GM18508 (cell line): ENCODE results near the gene DRD2.

Experiments used
- ATAC-seq: cut with Tn5 transposase; IDR thresholded peaks from one replicate; pipeline ENCODE4 v1.9.1; 2021; ENCODE audit warnings: moderate number of reproducible peaks; ENCODE audit not compliant: insufficient read depth, unreplicated experiment

The DRD2 gene

DNA sequence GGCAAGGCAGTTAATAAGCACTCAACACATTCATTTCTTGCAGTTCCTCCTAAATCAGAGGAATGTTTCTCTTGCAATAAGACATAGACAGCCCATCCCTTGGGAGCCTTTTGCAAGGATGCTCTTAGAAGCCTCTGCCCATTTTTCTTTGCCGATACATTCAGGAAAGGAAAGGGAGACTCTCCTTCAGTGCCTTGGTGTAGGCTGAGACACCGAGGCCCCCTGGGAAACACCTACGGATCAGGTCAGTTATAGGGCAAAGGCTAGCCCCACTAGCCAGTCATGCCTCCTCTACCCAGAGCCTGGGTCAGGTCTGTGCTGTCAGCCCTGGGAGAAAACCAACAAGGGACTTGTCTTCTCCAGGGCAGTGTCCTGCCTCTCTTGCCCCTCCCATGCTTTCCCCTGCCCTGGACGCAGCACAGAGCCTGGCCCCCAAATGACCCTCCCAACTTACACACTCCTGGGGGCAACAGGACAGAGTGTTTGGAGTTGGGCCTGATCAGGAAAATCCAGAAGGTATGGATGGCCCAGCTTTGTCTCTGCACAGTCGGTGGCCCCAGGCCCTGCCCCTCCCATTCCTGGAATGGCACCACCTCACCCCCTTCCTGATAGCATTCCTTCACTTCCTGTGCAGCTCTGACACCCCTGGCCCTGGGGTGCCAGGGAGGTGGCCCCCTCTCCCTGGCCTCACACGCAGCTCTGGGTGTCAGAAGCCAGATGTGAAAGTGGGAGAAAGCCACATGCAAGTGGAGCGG is 69.3 kb downstream of the DRD2 start:
- ATAC-seq, result no peak

DNA sequence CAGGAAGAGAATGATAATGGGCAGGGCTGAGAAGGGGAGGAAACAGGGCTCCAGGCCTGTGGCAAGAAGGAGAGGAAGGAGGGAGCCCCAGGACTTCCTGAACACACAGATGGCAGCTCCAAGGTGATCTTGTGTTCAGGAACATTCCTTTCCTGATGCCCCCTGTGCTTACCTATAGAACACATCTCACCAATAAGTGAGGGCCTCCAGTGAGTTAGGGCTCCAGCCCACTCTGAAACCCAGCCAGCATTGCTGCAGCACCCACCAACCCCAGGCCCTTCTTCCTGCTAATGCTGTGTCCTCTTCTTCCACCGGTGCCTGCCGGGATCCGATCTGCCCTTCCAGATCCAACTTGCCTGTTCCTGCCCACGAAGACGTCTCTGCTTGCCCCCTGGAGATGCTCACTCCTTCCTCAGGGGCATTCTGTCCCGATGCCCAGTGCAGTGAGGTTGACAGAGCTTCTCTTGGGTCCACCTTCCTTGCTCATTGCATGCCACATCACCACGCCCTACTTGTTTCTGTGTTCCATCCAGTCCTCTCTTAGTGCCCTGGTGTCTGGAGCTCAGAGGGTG is 70.3 kb downstream of the DRD2 start:
- no peak for ATAC-seq

DNA sequence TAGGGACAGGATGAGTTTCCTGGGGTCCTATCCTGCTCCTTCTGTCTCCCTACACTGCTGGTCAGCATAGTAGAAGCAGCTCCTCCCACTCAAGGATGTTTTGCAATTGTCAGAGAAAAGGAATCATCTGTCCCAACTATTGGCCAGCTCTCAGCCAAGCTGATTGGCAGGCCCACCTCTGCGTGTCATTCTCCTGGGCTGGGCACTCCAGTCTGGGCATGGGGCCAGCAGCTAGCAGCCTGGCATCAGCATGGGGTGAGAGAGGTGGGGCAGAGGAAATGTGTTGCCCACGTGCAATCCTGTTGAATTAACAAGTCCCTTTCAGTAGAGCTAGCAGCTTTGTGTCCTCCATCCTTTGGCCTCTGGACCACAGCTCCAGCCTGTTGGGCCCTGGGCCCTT is 73.5 kb downstream of the DRD2 start:
- no peak for ATAC-seq

DNA sequence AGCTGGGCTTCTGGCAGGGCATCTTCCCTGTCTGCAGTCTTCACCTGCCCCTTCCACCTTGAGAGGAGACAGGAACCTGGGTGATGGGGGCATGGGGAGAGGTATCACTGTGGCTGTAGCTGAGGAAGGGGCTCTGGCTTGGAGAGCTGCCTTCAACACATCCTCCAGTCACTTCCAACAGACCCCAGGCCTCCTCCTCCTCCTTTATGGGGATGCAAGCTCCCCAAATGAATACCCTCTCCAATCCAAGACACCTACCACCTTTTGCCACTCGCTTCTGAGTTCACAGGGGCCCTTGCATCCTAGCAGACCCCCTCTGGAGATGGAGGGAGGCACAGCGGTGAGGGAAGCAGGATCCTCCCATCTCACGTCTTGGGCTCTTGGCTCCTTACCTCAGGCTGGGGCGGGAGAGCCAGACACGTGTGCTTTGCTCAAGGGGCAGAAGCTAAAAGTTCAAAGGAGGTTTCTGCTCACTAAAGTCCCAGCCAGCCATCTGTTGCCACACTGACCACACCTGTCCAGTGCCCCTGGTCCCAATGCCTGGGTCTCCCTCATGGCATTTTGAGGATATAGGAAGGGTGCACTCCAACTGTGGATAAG is 74.5 kb downstream of the DRD2 start:
- no peak for ATAC-seq

- no peak for ATAC-seq
These were observed 76.3 kb downstream of the DRD2 start for GRCh38 chr11:113398669-113399430.

DNA sequence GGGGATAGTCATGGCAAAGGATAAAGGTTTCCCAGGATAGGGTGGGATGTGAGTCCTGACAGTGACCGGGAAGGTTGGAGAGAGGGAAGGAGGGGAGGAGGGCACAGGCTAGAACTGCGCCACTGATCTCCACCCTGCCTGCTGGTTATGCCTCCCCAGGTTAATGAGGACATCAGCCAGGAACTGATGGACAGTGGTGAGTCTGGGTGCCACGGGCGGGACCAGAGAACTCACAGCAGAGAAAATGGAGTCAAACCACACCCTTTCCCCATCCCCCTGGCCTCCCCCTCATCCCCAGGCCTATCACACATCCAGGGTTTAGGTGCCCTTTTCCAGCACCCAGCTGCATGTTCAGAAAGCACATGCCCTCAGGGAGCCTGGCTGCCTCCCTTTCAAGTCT is 77.4 kb downstream of the DRD2 start:
- no peak for ATAC-seq

DNA sequence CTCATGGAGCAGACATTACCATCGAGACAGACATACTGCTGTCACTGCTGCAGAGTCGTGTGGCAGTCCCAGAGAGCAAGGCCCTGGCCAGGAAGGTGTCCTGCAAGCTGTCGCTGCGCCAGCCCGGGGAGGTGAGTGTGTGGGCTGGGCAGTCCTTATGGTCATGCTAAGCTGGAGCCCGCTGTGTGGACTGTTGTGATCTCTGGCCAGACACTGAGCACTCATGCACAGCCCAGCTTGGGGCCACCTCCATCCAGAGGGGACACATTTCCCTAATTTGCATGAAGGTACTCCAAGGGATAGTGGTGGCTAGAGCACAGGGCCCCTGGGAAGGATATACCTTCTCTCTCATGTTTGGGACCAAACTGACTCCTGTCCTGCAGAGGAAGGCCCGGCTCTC is 78.0 kb downstream of the DRD2 start:
- no peak for ATAC-seq

DNA sequence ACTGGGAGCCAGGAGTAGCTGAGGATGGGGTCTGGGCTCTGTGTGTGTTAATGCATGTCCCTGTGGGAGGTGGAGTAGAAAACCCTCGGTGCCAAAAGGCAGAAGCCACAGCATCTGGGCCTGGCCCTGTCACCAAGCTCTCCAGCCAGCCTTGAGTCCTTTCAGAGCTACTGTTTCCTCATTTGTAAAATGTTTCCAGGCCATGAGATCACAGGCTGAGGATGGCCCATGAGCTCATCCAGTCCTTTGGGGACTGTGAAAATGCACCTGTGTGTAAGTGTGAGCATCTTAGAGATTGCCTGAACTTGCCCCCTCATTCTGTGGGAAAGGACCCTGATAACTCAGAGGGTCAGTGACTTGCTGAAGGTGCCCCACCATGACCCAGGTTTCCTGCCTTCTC is 78.5 kb downstream of the DRD2 start:
- no peak for ATAC-seq

DNA sequence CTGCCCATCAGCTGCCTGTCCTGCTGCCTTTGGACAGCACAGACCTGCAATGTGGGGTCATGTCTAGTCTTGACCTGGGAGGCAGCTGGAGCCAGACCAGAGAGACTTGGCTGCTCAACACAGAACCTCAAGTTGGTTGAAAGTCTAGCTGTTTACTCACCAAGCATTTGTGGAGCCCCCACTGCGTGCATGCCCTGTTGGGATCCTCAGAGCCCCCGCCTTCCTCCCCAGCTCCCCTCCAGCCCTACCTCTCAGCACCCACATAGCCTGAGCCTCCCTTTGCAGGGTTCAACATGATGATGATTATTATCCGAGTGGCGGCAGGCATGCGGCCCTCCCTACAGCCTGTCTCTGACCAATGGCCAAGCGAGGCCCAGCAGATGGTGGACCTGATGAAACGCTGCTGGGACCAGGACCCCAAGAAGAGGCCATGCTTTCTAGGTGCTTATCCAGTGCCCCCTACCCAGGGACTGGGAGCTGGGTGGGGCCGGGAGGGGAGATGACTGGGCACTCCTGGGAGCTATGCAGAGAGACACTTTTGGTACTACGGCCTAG is 79.3 kb downstream of the DRD2 start:
- no peak for ATAC-seq

GRCh38 chr11:113394919-113395318 is 80.3 kb downstream of the DRD2 start:
- ATAC-seq, result no peak

GRCh38 chr11:113393501-113393985 is 81.7 kb downstream of the DRD2 start:
- ATAC-seq, result no peak

DNA sequence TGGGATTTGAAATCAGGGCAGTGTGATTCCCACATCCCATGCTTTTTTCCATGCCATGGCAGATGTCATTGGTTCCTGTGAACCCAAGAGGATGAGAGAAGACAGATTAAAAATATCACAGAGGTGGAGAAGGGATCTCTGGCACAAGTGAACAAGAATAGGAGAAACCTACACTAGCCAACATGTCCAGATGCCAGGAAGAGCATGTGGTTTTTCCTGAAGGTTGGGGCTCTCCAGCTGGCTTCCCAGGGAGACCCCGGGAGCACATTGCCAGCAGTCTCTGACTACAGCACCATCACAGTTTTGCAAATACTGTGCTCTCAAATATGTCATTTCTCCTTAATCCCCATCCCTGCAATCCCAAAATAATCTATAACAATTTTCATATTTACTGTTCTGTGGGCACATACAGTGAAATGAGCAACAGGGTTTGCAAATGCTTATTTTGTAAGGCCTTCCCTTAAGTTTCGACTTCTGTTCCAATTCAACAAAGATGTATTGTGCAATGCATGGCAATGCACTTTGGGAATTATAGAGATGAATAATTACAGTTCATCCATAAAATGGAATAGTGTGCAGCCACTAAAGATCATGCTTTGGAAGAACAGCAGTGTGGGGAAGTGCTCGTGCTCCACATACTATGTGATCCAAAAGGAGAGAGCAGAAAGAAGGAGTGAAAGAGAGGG is 82.8 kb downstream of the DRD2 start:
- no peak for ATAC-seq

DNA sequence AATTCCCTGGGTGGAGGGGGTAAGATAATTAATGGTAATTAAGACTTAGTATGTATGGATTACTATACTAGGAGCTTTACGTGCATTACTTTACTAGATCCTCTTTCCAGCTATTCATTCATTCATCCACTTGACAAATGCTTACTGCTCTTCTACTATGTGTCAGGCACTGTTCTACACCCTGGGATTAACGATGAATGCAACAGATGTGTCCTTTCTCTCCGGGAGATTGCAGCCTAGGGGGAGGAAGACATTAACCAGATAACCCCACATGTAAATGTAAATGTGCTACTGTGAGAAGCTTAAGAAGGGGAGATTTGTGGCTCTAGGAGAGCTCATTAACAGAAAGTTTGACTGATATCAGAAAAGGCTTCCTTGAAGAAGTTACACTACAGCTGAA is 85.9 kb downstream of the DRD2 start:
- ATAC-seq, result no peak

GRCh38 chr11:113387605-113388211 is 87.5 kb downstream of the DRD2 start, which contains the start of gene ANKK1:
TSS of gene ANKK1 (plus strand) at chr11:113387779. CDS start at chr11:113387885, 106 bp downstream.
- no peak for ATAC-seq

GRCh38 chr11:113386866-113387265 is 88.3 kb downstream of the DRD2 start:
- no peak for ATAC-seq

DNA sequence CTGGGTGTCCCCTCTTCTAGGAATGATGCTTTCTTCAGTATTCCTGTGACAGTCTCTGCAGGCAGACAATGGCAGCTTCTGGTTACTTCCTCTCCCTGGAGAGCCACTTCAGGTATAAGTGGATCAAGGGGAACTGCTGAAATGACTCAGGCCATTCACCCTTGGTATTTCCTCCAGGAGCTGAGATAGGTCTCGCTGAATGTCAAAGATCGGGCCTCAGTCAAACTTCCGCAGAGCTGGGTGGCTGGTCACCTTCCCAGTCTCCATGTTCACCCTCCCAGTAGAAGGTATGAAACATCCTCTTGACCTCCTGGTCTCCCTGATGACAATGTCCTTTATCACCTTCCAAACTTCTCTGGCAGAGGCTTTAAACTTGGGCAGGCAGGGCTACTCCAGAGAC is 89.4 kb downstream of the DRD2 start:
- no peak for ATAC-seq

DNA sequence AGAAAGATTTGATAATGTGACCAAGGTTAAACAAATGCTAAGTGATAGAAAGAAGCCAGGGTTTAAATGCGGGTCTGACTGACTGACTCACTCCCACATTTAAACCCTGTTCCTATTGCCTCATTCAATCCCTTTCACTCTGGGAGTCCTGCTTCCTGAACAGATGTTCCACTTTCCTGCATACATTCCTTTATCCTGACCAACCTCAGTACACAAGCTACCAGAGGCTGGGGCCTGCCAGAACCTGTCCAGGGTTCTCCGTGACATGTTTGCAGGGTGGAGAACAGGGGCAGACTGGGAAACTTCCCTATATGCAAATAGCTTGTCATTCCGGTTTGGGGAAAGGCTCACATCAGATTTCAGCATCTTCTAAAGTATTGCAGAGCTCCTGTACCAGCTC is 90.6 kb downstream of the DRD2 start:
- ATAC-seq, result no peak

DNA sequence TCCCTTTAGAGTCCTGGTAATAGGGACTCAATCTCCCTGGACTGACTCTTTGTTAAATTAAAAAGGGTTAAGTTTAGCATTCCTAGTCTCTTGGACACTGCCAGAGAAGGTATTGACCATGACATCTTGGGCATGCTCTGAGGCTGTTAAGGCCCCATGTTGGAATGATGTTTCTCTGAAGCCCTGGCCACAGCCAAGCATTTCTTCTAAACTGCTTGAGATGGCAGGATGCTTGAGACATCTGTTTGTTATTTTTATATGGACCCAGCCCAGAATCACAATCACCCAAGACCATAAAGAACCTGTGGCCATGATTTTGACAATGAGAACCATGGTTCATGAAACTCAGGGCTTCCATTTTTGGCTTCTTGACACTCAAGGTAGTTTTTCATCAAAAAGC is 93.1 kb downstream of the DRD2 start:
- ATAC-seq, result no peak

GRCh38 chr11:113378692-113379091 is 96.5 kb downstream of the DRD2 start:
- ATAC-seq, result no peak
